ENCODE data around the gene ING1. TPM values are rescaled to one million over a fixed set of nuclear protein-coding genes. Genes with fewer than 3 reads are reported as not detected.

ING1 gene, protein sequence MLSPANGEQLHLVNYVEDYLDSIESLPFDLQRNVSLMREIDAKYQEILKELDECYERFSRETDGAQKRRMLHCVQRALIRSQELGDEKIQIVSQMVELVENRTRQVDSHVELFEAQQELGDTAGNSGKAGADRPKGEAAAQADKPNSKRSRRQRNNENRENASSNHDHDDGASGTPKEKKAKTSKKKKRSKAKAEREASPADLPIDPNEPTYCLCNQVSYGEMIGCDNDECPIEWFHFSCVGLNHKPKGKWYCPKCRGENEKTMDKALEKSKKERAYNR
- 12.7 and 16.2 TPM in 2 replicates for total RNA-seq

DNA sequence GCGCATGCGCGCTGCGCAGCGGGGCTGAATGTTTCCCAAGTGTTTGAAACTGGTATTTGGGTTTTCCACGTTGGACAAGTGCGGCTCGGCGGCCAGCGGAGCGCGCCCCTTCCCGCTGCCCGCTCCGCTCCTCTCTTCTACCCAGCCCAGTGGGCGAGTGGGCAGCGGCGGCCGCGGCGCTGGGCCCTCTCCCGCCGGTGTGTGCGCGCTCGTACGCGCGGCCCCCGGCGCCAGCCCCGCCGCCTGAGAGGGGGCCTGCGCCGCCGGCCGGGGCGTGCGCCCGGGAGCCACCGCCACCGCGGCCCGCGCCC, at the start of gene ING1:
Gene ING1 (plus strand): TSS at position 59 of the 311 bp plus-strand sequence. CDS start 450 bp downstream, outside the sequence.

DNA sequence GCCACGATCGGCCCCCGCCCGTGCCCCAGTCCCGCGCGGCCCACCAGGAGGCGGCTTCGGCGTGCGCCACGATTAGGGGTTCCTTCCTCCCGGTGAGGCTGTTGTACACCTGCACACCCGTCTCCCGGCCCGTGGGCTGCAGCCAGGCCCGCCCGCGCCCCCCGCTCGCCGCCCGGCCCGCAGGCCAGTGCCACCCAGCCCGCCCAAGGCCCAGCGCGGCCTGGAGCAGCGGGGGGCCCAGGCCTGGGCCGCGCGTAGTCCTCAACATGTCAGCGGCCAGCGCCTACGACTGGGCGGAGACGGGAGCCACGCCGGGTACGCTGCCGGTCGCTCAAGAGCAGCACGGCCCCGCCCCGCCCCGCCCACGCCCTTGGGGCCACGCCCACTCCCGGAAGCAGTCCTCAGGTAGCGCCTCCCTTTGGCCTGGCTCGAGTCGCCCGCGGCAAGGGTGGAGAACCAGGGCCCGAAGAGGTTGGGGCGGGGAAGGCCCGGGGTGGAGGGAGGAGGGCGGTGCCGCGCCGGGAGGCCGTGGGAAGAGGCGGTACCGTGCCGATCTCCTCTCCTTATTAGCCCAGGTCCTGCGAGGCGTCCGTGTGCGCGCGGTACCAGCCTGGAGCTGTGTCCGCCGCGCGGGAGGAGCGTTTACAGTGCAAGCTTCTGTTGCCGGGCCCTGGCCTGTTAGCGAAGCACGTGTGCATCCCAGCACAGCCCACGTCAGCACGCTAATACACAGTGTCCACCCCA, 7.5 kb upstream of the ING1 start, which contains the start of gene CARS2:
Gene CARS2 (minus strand): TSS at position 291 of the 744 bp plus-strand sequence. CDS start 23 bp downstream, at position 268.

Other genes with a start within 250 kb of the ING1 start
- gene RAB20, start 152.0 kb upstream of the ING1 start, total RNA-seq = 3.4 and 11.2 TPM in 2 replicates
- gene NAXD, start 98.2 kb upstream of the ING1 start, total RNA-seq = 18.6 and 24.9 TPM in 2 replicates
- gene CARS2, start 7.6 kb upstream of the ING1 start, total RNA-seq = 47.9 and 70.2 TPM in 2 replicates
- 86.2 and 94.3 TPM in 2 replicates for gene ANKRD10, start 201.4 kb downstream of the ING1 start, total RNA-seq

All from placental pericyte (primary cell).